SK-N-DZ (cell line): ENCODE measurements around the gene KDM2B. TPM values are rescaled to one million over a fixed set of nuclear protein-coding genes. Genes with fewer than 3 reads are reported as not detected.
A peak's percentile ranks its signal among the peaks of the same experiment; 100 is the strongest.

Experiments
- DNase-seq: peaks from one replicate; pipeline ENCODE4 v3.0.0-alpha.2; 2015; ENCODE audit warnings: low spot score
- polyA plus RNA-seq, 2 experiments: library from polyadenylated mRNA; depleted of rRNA; stranded (reverse); fragments of >200 nt; gene quantifications; 2 replicates each; pipeline ENCODE4 v1.2.3, GENCODE V29; 2014

Gene KDM2B
- polyA plus RNA-seq (2014; cell fraction: cytosol; rRNA removed) = 62.0 and 69.7 TPM in 2 replicates
- polyA plus RNA-seq (2014; cell fraction: nucleus; rRNA removed) = 63.0 and 94.1 TPM in 2 replicates

GRCh38 chr12:121580959-121581685 is at the start of gene KDM2B:
Gene KDM2B (minus strand): TSS chr12:121581023. CDS start chr12:121580911, 112 bp downstream.
- peak; percentile 46 for DNase-seq

- no peak for DNase-seq
Measured at GRCh38 chr12:121628536-121628935, 47.7 kb upstream of the KDM2B start.

- DNase-seq = no peak
Measured at GRCh38 chr12:121628037-121628436, 47.2 kb upstream of the KDM2B start.

GRCh38 chr12:121626853-121627640 is 46.2 kb upstream of the KDM2B start:
- DNase-seq = peak; percentile 75

- DNase-seq = peak; percentile 95
Measured at GRCh38 chr12:121626087-121626852, 45.4 kb upstream of the KDM2B start, which contains the start of gene ORAI1. Gene ORAI1 (plus strand): TSS chr12:121626530.

GRCh38 chr12:121620333-121620891 is 39.6 kb upstream of the KDM2B start:
- no peak for DNase-seq

- DNase-seq = no peak
Measured at GRCh38 chr12:121618659-121619233, 37.9 kb upstream of the KDM2B start.

GRCh38 chr12:121614872-121615467 is 34.1 kb upstream of the KDM2B start:
- DNase-seq = no peak

- no peak for DNase-seq
Measured at GRCh38 chr12:121613462-121613861, 32.6 kb upstream of the KDM2B start.

- no peak for DNase-seq
Measured at GRCh38 chr12:121611306-121611705, 30.5 kb upstream of the KDM2B start.

- DNase-seq = no peak
Measured at GRCh38 chr12:121610239-121611149, 29.7 kb upstream of the KDM2B start.

- no peak for DNase-seq
Measured at GRCh38 chr12:121608301-121608700, 27.5 kb upstream of the KDM2B start.

GRCh38 chr12:121603581-121603980 is 22.8 kb upstream of the KDM2B start:
- no peak for DNase-seq

- no peak for DNase-seq
Measured at GRCh38 chr12:121602766-121603165, 21.9 kb upstream of the KDM2B start.

GRCh38 chr12:121600702-121601336 is 20.0 kb upstream of the KDM2B start:
- DNase-seq = no peak

- DNase-seq = no peak
Measured at GRCh38 chr12:121596526-121596925, 15.7 kb upstream of the KDM2B start.

- DNase-seq = no peak
Measured at GRCh38 chr12:121595520-121595919, 14.7 kb upstream of the KDM2B start.

- no peak for DNase-seq
Measured at GRCh38 chr12:121592320-121592719, 11.5 kb upstream of the KDM2B start.

GRCh38 chr12:121590476-121591143 is 9.8 kb upstream of the KDM2B start:
- DNase-seq = no peak
